ENCODE data around the gene SLC51B.
"Not testable (repeated sequence)": the region's sequence is repeated elsewhere in the genome, so short reads cannot be mapped to it uniquely, and the experiment has no call there.

SLC51B gene

DNA sequence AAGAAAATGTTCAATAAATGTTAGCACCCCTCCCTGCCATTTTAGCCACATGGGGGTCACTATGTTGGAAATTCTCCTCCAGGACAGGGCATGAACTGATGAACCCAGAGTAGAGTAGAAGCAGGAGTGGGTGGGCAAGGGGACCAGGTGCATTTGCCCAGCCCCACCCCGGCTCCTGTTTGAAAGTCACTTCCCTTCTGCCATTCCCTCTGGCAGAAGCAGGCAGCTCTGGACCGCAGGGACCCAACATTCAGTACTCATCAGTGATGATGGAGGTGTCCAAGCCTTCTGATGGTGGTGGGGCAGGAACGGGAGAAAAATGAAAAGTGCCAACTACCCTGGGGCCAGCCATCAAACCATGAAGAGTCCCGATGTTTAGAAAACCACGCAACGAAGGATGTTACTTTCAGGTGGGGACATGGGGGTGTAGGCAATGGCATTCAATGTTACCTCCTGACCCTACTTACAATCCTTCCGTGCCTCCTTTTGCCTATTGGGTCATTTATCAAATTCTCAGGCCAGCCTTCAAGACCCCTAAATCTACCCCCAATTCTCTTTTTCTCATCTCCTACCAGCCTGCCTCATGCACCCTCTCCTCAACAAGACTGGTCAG is 52.6 kb downstream of the SLC51B start:
- TF ChIP-seq SUZ12 (IDR thresholded peaks at IDR 0.05; ENCODE audit: extremely low read depth, insufficient read depth, insufficient read length) (no peak), YY1 (IDR thresholded peaks at IDR 0.05; ENCODE audit: insufficient read depth, insufficient read length) (no peak), ZNF274 (IDR thresholded peaks at IDR 0.05; ENCODE audit: low read depth, low read length) (no peak)
- no peak for DNase-seq (ENCODE audit: low read depth, low spot score)
- Histone ChIP-seq H3K4me3 (ENCODE audit: insufficient read length, low read depth) (no peak overlapping the region), H3K27me3 (ENCODE audit: insufficient read depth, insufficient read length) (peaks cover 7% of the 10 kb centered on the region), H3K9me3 (ENCODE audit: insufficient read depth, low read length) (no peaks in the 10 kb centered on the region), H3K4me1 (ENCODE audit: insufficient read depth, insufficient read length) (peaks cover 10% of the 10 kb centered on the region), H3K36me3 (ENCODE audit: insufficient read depth, insufficient read length, low read length) (peaks cover 16% of the 10 kb centered on the region), H3K9ac (ENCODE audit: insufficient read length, low read depth) (no peak overlapping the region)

DNA sequence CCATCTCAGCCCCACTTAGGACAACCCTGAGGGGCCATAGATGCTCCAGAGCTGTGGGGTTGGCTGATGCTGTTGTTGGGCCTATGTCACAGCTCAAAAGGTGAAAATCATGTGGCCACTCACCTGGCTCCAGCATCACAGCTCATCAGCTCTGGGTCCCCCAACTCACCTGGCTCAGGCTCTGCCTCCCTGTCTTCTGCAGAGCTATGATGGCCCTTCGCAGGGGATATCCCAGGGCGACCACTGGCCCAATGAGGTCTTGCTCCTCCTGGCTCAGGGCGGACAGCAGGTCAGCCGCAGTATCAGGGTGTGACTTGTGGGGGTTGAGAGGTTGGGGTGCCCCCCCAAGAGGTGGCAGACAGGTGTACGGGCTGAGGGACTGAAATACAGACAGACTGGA is 54.1 kb downstream of the SLC51B start:
- Histone ChIP-seq H3K27me3 (ENCODE audit: insufficient read depth, insufficient read length) (peaks cover 14% of the 10 kb centered on the region), H3K4me1 (ENCODE audit: insufficient read depth, insufficient read length) (peaks cover 10% of the 10 kb centered on the region), H3K4me3 (ENCODE audit: insufficient read length, low read depth) (no peak overlapping the region), H3K36me3 (ENCODE audit: insufficient read depth, insufficient read length, low read length) (peaks cover 16% of the 10 kb centered on the region), H3K9me3 (ENCODE audit: insufficient read depth, low read length) (no peaks in the 10 kb centered on the region), H3K9ac (ENCODE audit: insufficient read length, low read depth) (no peak overlapping the region)
- no peak for DNase-seq (ENCODE audit: low read depth, low spot score)
- TF ChIP-seq YY1 (IDR thresholded peaks at IDR 0.05; ENCODE audit: insufficient read depth, insufficient read length) = no peak
- no peak for TF ChIP-seq SUZ12 (IDR thresholded peaks at IDR 0.05; ENCODE audit: extremely low read depth, insufficient read depth, insufficient read length)
- TF ChIP-seq ZNF274 (IDR thresholded peaks at IDR 0.05; ENCODE audit: low read depth, low read length) = no peak

GRCh38 chr15:65099801-65100200 is 54.6 kb downstream of the SLC51B start:
- H3K36me3 ChIP-seq (ENCODE audit: insufficient read depth, insufficient read length, low read length) = peaks cover 16% of the 10 kb centered on the region
- H3K4me1 ChIP-seq (ENCODE audit: insufficient read depth, insufficient read length); H3K9ac ChIP-seq (ENCODE audit: insufficient read length, low read depth); H3K4me3 ChIP-seq (ENCODE audit: insufficient read length, low read depth); DNase-seq (ENCODE audit: low read depth, low spot score); H3K9me3 ChIP-seq (ENCODE audit: insufficient read depth, low read length): not testable (repeated sequence)
- peaks cover 14% of the 10 kb centered on the region for H3K27me3 ChIP-seq (ENCODE audit: insufficient read depth, insufficient read length)

DNA sequence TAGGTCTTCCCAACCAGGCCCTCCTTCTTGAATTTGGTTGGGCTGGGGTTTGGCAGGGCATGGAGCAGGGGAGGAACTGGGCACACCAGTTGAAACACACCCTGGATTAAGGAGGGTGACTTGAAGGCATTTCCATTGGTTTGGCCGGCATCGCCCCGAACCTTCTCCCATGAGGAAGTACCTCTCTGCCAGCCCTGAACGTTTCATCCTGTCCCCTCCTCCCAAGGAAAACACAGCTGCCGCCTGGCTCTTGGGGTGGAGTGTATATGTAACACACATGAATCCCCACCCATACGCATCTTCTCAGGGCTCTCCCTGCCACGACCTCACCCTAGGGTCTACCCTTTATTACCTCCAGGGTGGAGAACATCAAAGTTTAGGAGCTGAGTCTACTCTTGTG is 55.3 kb downstream of the SLC51B start:
- Histone ChIP-seq H3K4me1 (ENCODE audit: insufficient read depth, insufficient read length) (peaks cover 7% of the 10 kb centered on the region), H3K27me3 (ENCODE audit: insufficient read depth, insufficient read length) (peaks cover 14% of the 10 kb centered on the region), H3K36me3 (ENCODE audit: insufficient read depth, insufficient read length, low read length) (peaks cover 16% of the 10 kb centered on the region), H3K4me3 (ENCODE audit: insufficient read length, low read depth) (no peak overlapping the region), H3K9me3 (ENCODE audit: insufficient read depth, low read length) (no peaks in the 10 kb centered on the region), H3K9ac (ENCODE audit: insufficient read length, low read depth) (no peak overlapping the region)
- DNase-seq (ENCODE audit: low read depth, low spot score) = no peak
- no peak for TF ChIP-seq YY1 (IDR thresholded peaks at IDR 0.05; ENCODE audit: insufficient read depth, insufficient read length)
- TF ChIP-seq ZNF274 (IDR thresholded peaks at IDR 0.05; ENCODE audit: low read depth, low read length) = no peak
- no peak for TF ChIP-seq SUZ12 (IDR thresholded peaks at IDR 0.05; ENCODE audit: extremely low read depth, insufficient read depth, insufficient read length)

GRCh38 chr15:65101411-65101890 is 56.3 kb downstream of the SLC51B start:
- H3K4me1 ChIP-seq (ENCODE audit: insufficient read depth, insufficient read length) = peaks cover 7% of the 10 kb centered on the region
- H3K4me3 ChIP-seq (ENCODE audit: insufficient read length, low read depth) = peak overlapping the region; percentile 22
- TF ChIP-seq SUZ12 (IDR thresholded peaks at IDR 0.05; ENCODE audit: extremely low read depth, insufficient read depth, insufficient read length) = no peak
- peaks cover 19% of the 10 kb centered on the region for H3K36me3 ChIP-seq (ENCODE audit: insufficient read depth, insufficient read length, low read length)
- peak overlapping the region; percentile 42 for H3K9ac ChIP-seq (ENCODE audit: insufficient read length, low read depth)
- H3K9me3 ChIP-seq (ENCODE audit: insufficient read depth, low read length) = no peaks in the 10 kb centered on the region
- peaks cover 14% of the 10 kb centered on the region for H3K27me3 ChIP-seq (ENCODE audit: insufficient read depth, insufficient read length)
- peak; percentile 82 for DNase-seq (ENCODE audit: low read depth, low spot score)

DNA sequence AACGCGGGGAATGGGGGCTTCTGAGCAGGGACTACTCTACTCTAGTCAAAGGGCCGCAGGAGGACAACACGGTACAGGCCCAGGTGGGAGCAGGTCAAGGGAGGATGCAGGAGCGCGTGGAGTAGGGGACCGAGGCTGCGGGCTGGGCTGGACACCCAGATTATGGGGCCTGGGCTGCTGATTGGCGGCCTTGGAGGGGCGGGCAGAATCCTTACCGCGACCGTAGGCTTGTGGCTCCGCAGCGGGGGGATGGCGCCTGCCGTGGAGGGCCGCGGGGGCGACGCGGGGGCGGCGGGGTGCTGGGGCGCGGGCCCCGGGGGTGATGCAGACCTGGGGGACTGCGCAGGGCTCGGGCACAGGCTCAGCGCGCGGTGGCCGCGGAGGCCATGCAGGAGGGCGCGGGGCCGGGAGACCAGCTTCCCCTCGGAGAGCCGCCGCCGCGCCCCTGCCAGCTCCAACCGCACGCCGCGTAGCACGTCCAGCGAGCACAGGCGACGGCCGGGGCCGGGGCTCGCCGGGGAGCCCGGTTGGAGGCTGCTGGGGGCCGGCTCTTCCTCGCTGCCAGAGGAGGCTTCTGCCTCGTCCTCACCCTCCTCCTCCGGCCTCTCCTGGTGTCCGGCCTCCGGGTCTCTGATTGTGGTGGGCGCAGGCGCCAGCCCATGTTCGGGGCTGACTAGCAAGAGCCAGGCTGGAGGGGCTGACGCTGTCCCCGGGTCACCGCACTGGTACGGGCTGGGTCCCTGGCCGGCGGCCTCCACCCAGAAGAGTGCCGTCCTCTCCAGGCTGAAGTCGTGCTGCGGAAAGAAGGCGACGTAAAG is 56.9 kb downstream of the SLC51B start:
- Histone ChIP-seq H3K4me3 (ENCODE audit: insufficient read length, low read depth) (peak overlapping the region; percentile 22), H3K27me3 (ENCODE audit: insufficient read depth, insufficient read length) (peaks cover 14% of the 10 kb centered on the region), H3K36me3 (ENCODE audit: insufficient read depth, insufficient read length, low read length) (peaks cover 19% of the 10 kb centered on the region), H3K4me1 (ENCODE audit: insufficient read depth, insufficient read length) (peaks cover 1% of the 10 kb centered on the region), H3K9me3 (ENCODE audit: insufficient read depth, low read length) (no peaks in the 10 kb centered on the region), H3K9ac (ENCODE audit: insufficient read length, low read depth) (peak overlapping the region; percentile 57)
- TF ChIP-seq SUZ12 (IDR thresholded peaks at IDR 0.05; ENCODE audit: extremely low read depth, insufficient read depth, insufficient read length) (no peak), ZNF274 (IDR thresholded peaks at IDR 0.05; ENCODE audit: low read depth, low read length) (no peak), YY1 (IDR thresholded peaks at IDR 0.05; ENCODE audit: insufficient read depth, insufficient read length) (no peak)
- DNase-seq (ENCODE audit: low read depth, low spot score) = no peak

- TF ChIP-seq SUZ12 (IDR thresholded peaks at IDR 0.05; ENCODE audit: extremely low read depth, insufficient read depth, insufficient read length) = no peak
- TF ChIP-seq YY1 (IDR thresholded peaks at IDR 0.05; ENCODE audit: insufficient read depth, insufficient read length) = no peak
- TF ChIP-seq ZNF274 (IDR thresholded peaks at IDR 0.05; ENCODE audit: low read depth, low read length) = no peak
- H3K27me3 ChIP-seq (ENCODE audit: insufficient read depth, insufficient read length) = peaks cover 14% of the 10 kb centered on the region
- H3K9me3 ChIP-seq (ENCODE audit: insufficient read depth, low read length) = no peaks in the 10 kb centered on the region
- no peak overlapping the region for H3K4me3 ChIP-seq (ENCODE audit: insufficient read length, low read depth)
- no peaks in the 10 kb centered on the region for H3K4me1 ChIP-seq (ENCODE audit: insufficient read depth, insufficient read length)
- H3K36me3 ChIP-seq (ENCODE audit: insufficient read depth, insufficient read length, low read length) = peaks cover 19% of the 10 kb centered on the region
- H3K9ac ChIP-seq (ENCODE audit: insufficient read length, low read depth) = no peak overlapping the region
- no peak for DNase-seq (ENCODE audit: low read depth, low spot score)
These were observed 57.7 kb downstream of the SLC51B start for GRCh38 chr15:65102912-65103311.
